ENCODE data around the gene SLC12A7.
"Not testable (repeated sequence)": the region's sequence is repeated elsewhere in the genome, so short reads cannot be mapped to it uniquely, and the experiment has no call there.

Gene SLC12A7

DNA sequence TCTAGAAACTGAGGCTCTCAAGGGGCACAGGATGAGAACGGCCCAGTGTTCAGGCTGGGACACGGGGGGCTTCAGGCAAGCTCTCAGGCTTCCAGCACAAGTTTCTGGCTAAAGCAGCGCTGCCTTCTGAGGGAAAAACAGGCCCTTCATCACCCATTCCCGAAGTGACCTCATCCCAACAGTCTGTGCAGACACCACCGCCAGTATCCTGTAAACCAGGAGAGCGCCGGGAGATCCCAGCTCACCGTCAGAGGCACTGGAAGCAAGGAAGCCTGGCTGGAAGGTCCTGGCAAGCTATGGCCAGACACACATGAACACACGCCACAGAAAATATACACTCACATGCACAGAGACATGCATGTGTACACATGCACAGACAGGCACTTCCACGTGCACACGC is 8.8 kb downstream of the SLC12A7 start:
- in situ Hi-C loops (cut with HindIII; ENCODE audit: low sequenced_read_pairs): no loop called here
- TF ChIP-seq, protein P1, sequence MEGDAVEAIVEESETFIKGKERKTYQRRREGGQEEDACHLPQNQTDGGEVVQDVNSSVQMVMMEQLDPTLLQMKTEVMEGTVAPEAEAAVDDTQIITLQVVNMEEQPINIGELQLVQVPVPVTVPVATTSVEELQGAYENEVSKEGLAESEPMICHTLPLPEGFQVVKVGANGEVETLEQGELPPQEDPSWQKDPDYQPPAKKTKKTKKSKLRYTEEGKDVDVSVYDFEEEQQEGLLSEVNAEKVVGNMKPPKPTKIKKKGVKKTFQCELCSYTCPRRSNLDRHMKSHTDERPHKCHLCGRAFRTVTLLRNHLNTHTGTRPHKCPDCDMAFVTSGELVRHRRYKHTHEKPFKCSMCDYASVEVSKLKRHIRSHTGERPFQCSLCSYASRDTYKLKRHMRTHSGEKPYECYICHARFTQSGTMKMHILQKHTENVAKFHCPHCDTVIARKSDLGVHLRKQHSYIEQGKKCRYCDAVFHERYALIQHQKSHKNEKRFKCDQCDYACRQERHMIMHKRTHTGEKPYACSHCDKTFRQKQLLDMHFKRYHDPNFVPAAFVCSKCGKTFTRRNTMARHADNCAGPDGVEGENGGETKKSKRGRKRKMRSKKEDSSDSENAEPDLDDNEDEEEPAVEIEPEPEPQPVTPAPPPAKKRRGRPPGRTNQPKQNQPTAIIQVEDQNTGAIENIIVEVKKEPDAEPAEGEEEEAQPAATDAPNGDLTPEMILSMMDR (IDR thresholded peaks at IDR 0.05; ENCODE audit: low read depth, low read length): no peak
- no peak for DNase-seq (ENCODE audit: low read depth, low spot score)
- no peak overlapping the region for H3K4me3 ChIP-seq (ENCODE audit: low read depth, low read length)

DNA sequence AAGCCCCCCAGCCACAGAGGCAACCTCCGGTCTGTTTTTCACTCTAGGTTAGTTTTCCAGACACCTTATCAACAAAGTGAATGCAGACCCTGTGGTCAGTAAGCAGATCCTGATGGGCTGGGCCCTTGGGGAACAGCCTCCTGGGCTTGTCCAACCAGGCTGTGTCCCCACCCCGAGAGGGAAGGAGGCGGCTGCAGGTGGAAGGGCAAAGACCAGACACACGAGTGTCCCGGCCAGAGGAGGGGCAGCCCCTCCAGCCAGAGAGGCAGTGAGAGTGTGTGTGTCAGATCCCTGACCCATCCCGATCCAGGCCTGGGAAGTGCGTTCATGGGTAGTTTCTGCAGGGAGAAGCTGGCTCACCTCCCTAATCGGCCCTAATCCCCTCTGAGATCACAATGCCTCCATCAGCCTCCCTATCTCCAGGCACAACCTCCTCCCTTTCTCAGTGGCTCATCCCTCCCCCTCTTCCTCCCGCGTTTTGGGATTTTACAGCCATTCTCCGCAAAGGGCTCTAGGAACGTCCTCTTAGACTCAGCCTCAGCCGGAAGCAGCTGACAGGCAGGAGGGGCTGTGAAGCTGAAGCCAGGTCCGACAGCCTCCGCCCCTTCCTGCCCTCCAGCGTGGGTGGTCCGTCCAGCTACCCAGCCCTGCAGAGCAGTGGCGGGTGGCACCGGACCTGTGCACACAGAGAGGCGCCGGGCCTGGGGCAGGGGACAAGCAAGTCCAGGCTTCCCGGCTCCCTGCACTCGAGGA is 9.7 kb downstream of the SLC12A7 start:
- H3K4me3 ChIP-seq (ENCODE audit: low read depth, low read length): no peak overlapping the region
- in situ Hi-C loops (cut with HindIII; ENCODE audit: low sequenced_read_pairs): no loop called here

DNA sequence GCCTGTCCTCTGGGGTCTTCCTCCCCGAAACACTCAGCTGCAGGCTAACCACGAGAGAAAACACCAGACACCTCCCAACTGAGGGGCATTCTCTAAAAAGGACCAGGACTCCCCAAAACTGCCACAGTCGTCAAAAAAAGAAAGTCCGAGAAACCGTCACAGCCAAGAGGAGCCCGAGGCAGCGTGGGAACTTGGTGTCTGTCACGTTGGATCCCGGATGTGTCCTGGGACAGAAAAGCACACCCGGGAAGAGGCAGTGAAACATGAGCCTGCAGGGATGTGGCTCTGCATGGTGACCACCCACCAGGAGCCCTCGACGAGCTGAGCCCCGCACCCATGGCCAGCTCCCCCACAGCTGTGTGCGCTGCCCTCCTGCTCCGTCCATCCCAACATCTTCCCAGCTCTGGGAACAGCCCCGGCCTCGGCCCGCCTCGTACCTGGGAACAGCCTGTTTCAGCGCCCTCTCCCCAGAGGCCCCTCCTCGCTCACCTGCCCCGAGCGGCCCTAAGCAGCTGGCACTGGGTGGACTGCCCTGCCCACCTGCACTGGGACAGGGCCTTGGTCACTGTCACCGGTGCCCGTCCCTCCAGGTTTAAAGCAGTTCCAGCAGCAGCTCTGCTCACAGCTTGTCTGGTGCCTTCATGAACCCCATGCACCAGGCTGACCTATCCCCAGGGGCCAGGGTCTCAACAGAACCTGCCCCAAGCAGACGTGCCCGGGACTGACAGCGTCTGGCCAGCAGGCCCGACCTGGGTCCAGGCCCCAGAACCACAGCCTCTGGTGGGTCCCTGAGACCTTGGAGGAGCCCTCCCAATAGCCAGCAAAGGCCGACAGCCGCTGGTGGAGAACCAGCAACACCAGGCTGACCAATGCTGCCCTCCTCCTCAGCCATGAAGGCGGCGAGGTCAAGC is 10.9 kb downstream of the SLC12A7 start:
- TF ChIP-seq, protein P1 (IDR thresholded peaks at IDR 0.05; ENCODE audit: low read depth, low read length): no peak
- DNase-seq (ENCODE audit: low read depth, low spot score): no peak
- in situ Hi-C loops (cut with HindIII; ENCODE audit: low sequenced_read_pairs): no loop called here
- no peak overlapping the region for H3K4me3 ChIP-seq (ENCODE audit: low read depth, low read length)

More for the DNA sequence above, 9.7 kb downstream of the SLC12A7 start:
- TF ChIP-seq, protein P1 (IDR thresholded peaks at IDR 0.05; ENCODE audit: low read depth, low read length): no peak
- no peak for DNase-seq (ENCODE audit: low read depth, low spot score)

DNA sequence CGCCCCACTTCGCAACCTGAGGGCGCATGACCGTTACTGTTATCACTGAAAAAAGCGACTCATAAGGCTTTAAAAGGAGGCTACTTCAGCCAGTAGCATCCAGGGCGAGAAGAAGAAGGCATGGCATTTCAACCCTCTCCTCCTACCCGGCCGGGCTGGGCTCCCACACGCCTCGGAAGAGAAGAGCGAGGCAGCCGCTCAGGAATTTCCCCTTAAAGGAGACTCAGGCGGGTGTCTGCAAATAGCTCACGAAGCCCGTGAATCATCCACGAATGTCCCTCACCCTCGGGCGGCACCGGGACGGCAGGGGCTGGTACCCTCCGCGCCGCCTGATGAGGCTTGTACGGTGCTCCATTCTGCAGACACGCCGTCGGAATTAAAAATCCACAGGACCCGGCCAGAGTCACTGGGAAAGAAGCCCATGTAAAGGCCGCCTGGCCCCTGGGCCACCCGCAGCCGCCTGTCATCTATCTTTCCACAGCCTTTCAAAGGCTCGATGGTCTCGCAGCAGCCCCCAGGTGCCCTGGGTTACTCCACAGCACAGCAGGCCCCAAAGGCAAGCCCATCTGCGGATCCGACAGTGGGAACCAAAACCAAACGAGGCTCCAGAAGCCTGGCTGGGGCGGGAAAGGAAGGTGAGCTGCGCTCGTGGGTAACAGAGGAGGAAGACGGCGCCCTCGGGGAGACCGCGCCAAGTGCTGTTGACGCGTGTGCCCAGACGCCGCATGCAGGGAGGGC is 11.8 kb downstream of the SLC12A7 start:
- in situ Hi-C loops (cut with HindIII; ENCODE audit: low sequenced_read_pairs): no loop called here
- no peak for DNase-seq (ENCODE audit: low read depth, low spot score)
- TF ChIP-seq, protein P1 (IDR thresholded peaks at IDR 0.05; ENCODE audit: low read depth, low read length): no peak
- no peak overlapping the region for H3K4me3 ChIP-seq (ENCODE audit: low read depth, low read length)

DNA sequence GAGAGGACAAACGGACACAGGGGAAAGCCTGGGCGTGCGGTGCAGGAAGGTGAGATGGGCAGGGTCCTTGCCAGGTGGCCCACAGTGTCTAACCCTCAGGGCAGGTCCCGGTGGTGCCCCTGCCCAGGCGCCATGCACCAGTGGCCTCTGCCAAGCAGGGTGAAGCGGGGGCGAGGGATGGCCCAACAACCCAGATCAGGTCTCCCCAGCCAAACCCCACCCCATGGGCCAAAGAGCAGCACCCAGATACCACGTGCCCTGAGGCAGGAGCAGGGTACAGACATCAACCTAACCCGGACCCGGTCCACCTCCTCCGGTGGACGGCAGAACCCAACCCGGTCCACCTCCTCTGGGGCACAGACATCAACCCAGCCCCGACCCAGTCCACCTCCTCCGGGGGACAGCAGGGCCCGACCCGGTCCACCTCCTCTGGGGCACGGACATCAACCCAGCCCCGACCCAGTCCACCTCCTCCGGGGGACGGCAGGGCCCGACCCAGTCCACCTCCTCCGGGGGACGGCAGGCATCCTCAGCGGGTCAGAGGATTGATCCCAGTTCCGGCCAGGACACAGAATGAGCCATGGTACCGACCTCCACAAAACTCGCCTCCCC is 12.8 kb downstream of the SLC12A7 start:
- TF ChIP-seq, protein P1 (IDR thresholded peaks at IDR 0.05; ENCODE audit: low read depth, low read length): no peak
- no peak for DNase-seq (ENCODE audit: low read depth, low spot score)
- in situ Hi-C loops (cut with HindIII; ENCODE audit: low sequenced_read_pairs): no loop called here
- no peak overlapping the region for H3K4me3 ChIP-seq (ENCODE audit: low read depth, low read length)

DNA sequence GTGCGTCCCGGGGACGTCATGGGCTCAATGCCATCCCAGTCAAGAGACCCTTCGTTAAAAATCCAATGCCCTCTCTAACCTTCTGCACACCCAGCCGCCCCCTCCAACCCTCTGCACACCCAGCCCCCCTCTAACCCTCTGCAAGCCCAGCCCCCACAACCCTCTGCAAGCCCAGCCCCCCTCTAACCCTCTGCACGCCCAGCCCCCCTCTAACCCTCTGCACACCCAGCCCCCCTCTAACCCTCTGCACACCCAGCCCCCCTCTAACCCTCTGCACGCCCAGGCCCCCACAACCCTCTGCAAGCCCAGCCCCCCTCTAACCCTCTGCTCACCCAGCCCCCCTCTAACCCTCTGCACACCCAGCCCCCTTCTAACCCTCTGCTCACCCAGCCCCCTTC is 13.9 kb downstream of the SLC12A7 start:
- in situ Hi-C loops (cut with HindIII; ENCODE audit: low sequenced_read_pairs); H3K4me3 ChIP-seq (ENCODE audit: low read depth, low read length); DNase-seq (ENCODE audit: low read depth, low spot score): not testable (repeated sequence)
